Kidney (tissue), 14 donors: Measurements from ENCODE around the gene LRRC75A. TPM values are rescaled to one million over a fixed set of nuclear protein-coding genes. Genes with fewer than 3 reads are reported as not detected.

ENCODE experiments used
- DNase-seq, 5 donors: peaks; one replicate each; pipeline ENCODE4 v3.0.0-alpha.2; 2013 to 2020
- FAIRE-seq: peaks from 2 replicates; lab custom pipeline; 2012; peaks lifted over from hg19 to GRCh38; lab: Jason Lieb, UNC
- H3K27ac ChIP-seq, 2 donors: one replicate each; pipeline ENCODE4 v1.7.0; 2013; ENCODE audit warnings: low read depth in 2 of 2, low read length in 2 of 2, inconsistent platforms in 1 of 2
- H3K27me3 ChIP-seq: one replicate; pipeline ENCODE4 v1.7.1; 2013; ENCODE audit warnings: low read length, inconsistent platforms; ENCODE audit not compliant: control insufficient read depth, insufficient read depth
- H3K36me3 ChIP-seq, 3 donors: one replicate each; pipeline versions ENCODE4 v1.7.0 to v1.7.1; 2013; ENCODE audit warnings: low read length in 3 of 3, control low read depth in 1 of 3, inconsistent platforms in 1 of 3; ENCODE audit not compliant: insufficient read depth in 3 of 3, control insufficient read depth in 2 of 3
- H3K4me1 ChIP-seq, 3 donors: one replicate each; pipeline versions ENCODE4 v1.7.0 to v1.7.1; 2013; ENCODE audit warnings: low read length in 3 of 3, inconsistent platforms in 1 of 3, low read depth in 1 of 3; ENCODE audit not compliant: control insufficient read depth in 2 of 3, insufficient read depth in 2 of 3
- H3K4me3 ChIP-seq, 3 donors: one replicate each; pipeline versions ENCODE4 v1.7.0 to v1.8.1; 2013; ENCODE audit warnings: low read length in 3 of 3, control low read depth in 1 of 3, inconsistent platforms in 1 of 3
- H3K9ac ChIP-seq, 3 donors: one replicate each; pipeline versions ENCODE4 v1.7.0 to v1.7.1; 2013; ENCODE audit warnings: low read length in 3 of 3, control low read depth in 1 of 3, inconsistent platforms in 1 of 3
- H3K9me3 ChIP-seq, 3 donors: one replicate each; pipeline versions ENCODE4 v1.7.0 to v1.7.1; 2013; ENCODE audit warnings: low read length in 3 of 3, control low read depth in 1 of 3, inconsistent platforms in 1 of 3; ENCODE audit not compliant: control insufficient read depth in 2 of 3, insufficient read depth in 1 of 3
- intact Hi-C: fragments of 100-400 bp; cut with DNase I; formaldehyde crosslinking; loops from one replicate; pipeline ENCODE4 v1.11.1; 2022
- polyA plus RNA-seq: library from polyadenylated mRNA; stranded (reverse); fragments of 350-450 nt; fragmentation: Illumina TruSeq; extraction: RNeasy Lipid Tissue Mini Kit (QIAGEN cat#74804); gene quantifications from one replicate; pipeline ENCODE4 v1.2.3, GENCODE V29; 2014; ENCODE audit warnings: low read depth, low replicate concordance; ENCODE audit not compliant: insufficient read depth
- total RNA-seq: library from RNA; stranded (reverse); fragmentation: NEBNext Ultra II Directional; extraction: Animal tissue kit (Norgen Biotek cat#: 25700); gene quantifications from one replicate; pipeline ENCODE4 v1.2.1, GENCODE V29; 2021
- TF ChIP-seq, protein P1 (sequence below): IDR thresholded peaks from 3 replicates; pipeline ENCODE4 v1.5.1; 2012; ENCODE audit warnings: mild to moderate bottlenecking, moderate library complexity, borderline replicate concordance; ENCODE audit not compliant: insufficient read depth; ENCODE audit errors: extremely low read depth
- donor health status: control.
- donor health status: control.
- donor health status: control.
- donor health status: control.
- donor health status: control.
- donor health status: DM: yes; HTN: yes; CAD: no.
- donor health status: Normal renal cell carcinoma (clear cell type).

Gene LRRC75A
- total and polyA plus RNA-seq, 2 donors from 2014 or later, result 2.5 to 2.6 TPM

- TF ChIP-seq, protein P1, sequence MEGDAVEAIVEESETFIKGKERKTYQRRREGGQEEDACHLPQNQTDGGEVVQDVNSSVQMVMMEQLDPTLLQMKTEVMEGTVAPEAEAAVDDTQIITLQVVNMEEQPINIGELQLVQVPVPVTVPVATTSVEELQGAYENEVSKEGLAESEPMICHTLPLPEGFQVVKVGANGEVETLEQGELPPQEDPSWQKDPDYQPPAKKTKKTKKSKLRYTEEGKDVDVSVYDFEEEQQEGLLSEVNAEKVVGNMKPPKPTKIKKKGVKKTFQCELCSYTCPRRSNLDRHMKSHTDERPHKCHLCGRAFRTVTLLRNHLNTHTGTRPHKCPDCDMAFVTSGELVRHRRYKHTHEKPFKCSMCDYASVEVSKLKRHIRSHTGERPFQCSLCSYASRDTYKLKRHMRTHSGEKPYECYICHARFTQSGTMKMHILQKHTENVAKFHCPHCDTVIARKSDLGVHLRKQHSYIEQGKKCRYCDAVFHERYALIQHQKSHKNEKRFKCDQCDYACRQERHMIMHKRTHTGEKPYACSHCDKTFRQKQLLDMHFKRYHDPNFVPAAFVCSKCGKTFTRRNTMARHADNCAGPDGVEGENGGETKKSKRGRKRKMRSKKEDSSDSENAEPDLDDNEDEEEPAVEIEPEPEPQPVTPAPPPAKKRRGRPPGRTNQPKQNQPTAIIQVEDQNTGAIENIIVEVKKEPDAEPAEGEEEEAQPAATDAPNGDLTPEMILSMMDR, result no peak
- H3K9ac ChIP-seq, result no peak overlapping the region
- H3K27me3 ChIP-seq, result no peaks in the 10 kb centered on the region
- no peaks in the 10 kb centered on the region for H3K4me1 ChIP-seq
- no peak for FAIRE-seq
- no peaks in the 10 kb centered on the region for H3K36me3 ChIP-seq
- no peak overlapping the region for H3K4me3 ChIP-seq
- intact Hi-C loops, result no loop called here
- no peaks in the 10 kb centered on the region for H3K9me3 ChIP-seq
- H3K27ac ChIP-seq, result no peak overlapping the region
- DNase-seq, result no peak
These were observed 12.7 kb downstream of the LRRC75A start for GRCh38 chr17:16479264-16479663.

- no peak for DNase-seq
- Histone ChIP-seq H3K27ac (no peak overlapping the region), H3K4me1 (no peaks in the 10 kb centered on the region), H3K9ac (no peak overlapping the region), H3K4me3 (no peak overlapping the region), H3K36me3 (no peaks in the 10 kb centered on the region), H3K9me3 (no peaks in the 10 kb centered on the region), H3K27me3 (no peaks in the 10 kb centered on the region)
- intact Hi-C loops, result no loop called here
- no peak for FAIRE-seq
- TF ChIP-seq, protein P1, result no peak
These were observed 13.3 kb downstream of the LRRC75A start for GRCh38 chr17:16478649-16479048.

DNA sequence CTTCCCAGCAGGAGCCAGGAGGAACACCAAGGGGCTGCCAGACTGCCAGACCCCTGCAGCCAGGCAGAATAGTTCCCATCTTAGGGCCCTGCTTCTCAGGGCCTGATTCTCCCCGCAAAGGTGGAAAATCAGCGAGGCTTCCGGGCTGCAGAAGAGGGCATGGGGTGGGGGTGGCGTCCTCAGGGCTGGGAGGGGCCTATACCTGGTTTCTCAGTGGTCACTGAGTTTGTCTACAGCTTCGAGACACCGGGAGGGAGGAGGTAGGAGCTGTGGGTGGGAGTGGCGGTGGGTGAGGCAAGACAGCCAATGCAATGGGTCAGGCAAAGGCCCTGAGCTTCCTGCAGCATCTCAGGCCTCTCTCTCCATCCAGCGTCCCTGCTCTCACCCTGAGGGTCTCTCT lies 14.3 kb downstream of the LRRC75A start:
- no peaks in the 10 kb centered on the region for H3K9me3 ChIP-seq
- H3K4me1 ChIP-seq, result no peaks in the 10 kb centered on the region
- DNase-seq (no peak), FAIRE-seq (no peak)
- no peaks in the 10 kb centered on the region for H3K27me3 ChIP-seq
- intact Hi-C loops, result no loop called here
- TF ChIP-seq, protein P1, result no peak
- no peak overlapping the region for H3K4me3 ChIP-seq
- no peaks in the 10 kb centered on the region for H3K36me3 ChIP-seq
- no peak overlapping the region for H3K27ac ChIP-seq
- H3K9ac ChIP-seq, result no peak overlapping the region

- Histone ChIP-seq H3K9me3 (no peaks in the 10 kb centered on the region), H3K9ac (no peak overlapping the region), H3K4me3 (no peak overlapping the region), H3K36me3 (no peaks in the 10 kb centered on the region), H3K27me3 (no peaks in the 10 kb centered on the region), H3K27ac (peak overlapping the region in 1 of 2 donors; percentile 23), H3K4me1 (no peaks in the 10 kb centered on the region)
- FAIRE-seq (no peak), DNase-seq (no peak)
- intact Hi-C loops, result no loop called here
- TF ChIP-seq, protein P1, result no peak
These were observed 14.7 kb downstream of the LRRC75A start for GRCh38 chr17:16477255-16477654.
